CD4-positive, alpha-beta T cell (primary cell): Measurements from ENCODE around the gene SCN1A. TPM values are rescaled to one million over a fixed set of nuclear protein-coding genes. Genes with fewer than 3 reads are reported as not detected.

Source experiments
- ATAC-seq: fragments of 200-7000 bp; cut with Tn5 transposase; one replicate; pipeline ENCODE4 v1.10.0; 2022; ENCODE audit warnings: mild to moderate bottlenecking; ENCODE audit not compliant: poor library complexity
- CTCF ChIA-PET: fragments of 350-600 bp; sonication (Branson Sonifier 250); formaldehyde crosslinking; loops from one replicate; lab custom pipeline; 2021; ENCODE audit warnings: antibody characterized with exemption, inconsistent platforms; lab: Charles Lee
- POLR2A ChIA-PET: fragments of 350-600 bp; sonication (Branson Sonifier 250); formaldehyde crosslinking; loops from one replicate; lab custom pipeline; 2021; ENCODE audit warnings: antibody characterized with exemption, inconsistent platforms; lab: Charles Lee
- DNase-seq, 14 experiments: peaks; one replicate each; pipeline ENCODE4 v3.0.0-alpha.2; 2013 to 2020; ENCODE audit warnings: mixed read lengths in 2 of 14
- H3K27ac ChIP-seq, 2 donors: one replicate each; pipeline versions ENCODE4 v1.5.1 to v1.7.0; 2013; ENCODE audit warnings: low read length in 2 of 2, low read depth in 1 of 2, mild to moderate bottlenecking in 1 of 2
- H3K27me3 ChIP-seq, 2 experiments: 1 replicate in 1 of 2; 2 replicates in 1 of 2; pipeline versions ENCODE4 v1.6.1 to v1.7.0; 2013; ENCODE audit warnings: low read length in 2 of 2, control low read depth in 1 of 2, mild to moderate bottlenecking in 1 of 2, moderate library complexity in 1 of 2; ENCODE audit not compliant: insufficient read depth in 2 of 2, control insufficient read depth in 1 of 2
- H3K36me3 ChIP-seq: one replicate; pipeline ENCODE4 v1.6.1; 2013; ENCODE audit warnings: low read length, control low read depth; ENCODE audit not compliant: insufficient read depth
- H3K4me1 ChIP-seq: one replicate; pipeline ENCODE4 v1.6.1; 2013; ENCODE audit warnings: low read length, control low read depth; ENCODE audit not compliant: insufficient read depth
- H3K4me3 ChIP-seq: one replicate; pipeline ENCODE4 v1.5.1; 2013; ENCODE audit warnings: mild to moderate bottlenecking, low read length, moderate library complexity
- H3K9me3 ChIP-seq, 2 experiments: 1 replicate in 1 of 2; 2 replicates in 1 of 2; pipeline versions ENCODE4 v1.6.1 to v1.7.0; 2013; ENCODE audit warnings: low read length in 2 of 2, mild to moderate bottlenecking in 2 of 2, control low read depth in 1 of 2, moderate library complexity in 1 of 2; ENCODE audit not compliant: control insufficient read depth in 1 of 2, insufficient read depth in 1 of 2
- H3K27ac Mint-ChIP-seq: one replicate; pipeline ENCODE4 v1.8.0; 2020; ENCODE audit warnings: mixed read lengths
- H3K27me3 Mint-ChIP-seq: one replicate; pipeline ENCODE4 v1.8.0; 2021; ENCODE audit warnings: mixed read lengths
- H3K36me3 Mint-ChIP-seq: one replicate; pipeline ENCODE4 v1.8.0; 2021; ENCODE audit warnings: low read depth, mixed read lengths
- H3K4me1 Mint-ChIP-seq: one replicate; pipeline ENCODE4 v1.8.0; 2021; ENCODE audit warnings: low read depth, mixed read lengths
- H3K4me3 Mint-ChIP-seq: one replicate; pipeline ENCODE4 v1.8.0; 2020; ENCODE audit warnings: mild to moderate bottlenecking, mixed read lengths
- H3K9me3 Mint-ChIP-seq: one replicate; pipeline ENCODE4 v1.8.0; 2020; ENCODE audit warnings: mixed read lengths
- intact Hi-C, 2 experiments: fragments of 100-400 bp; cut with DNase I in 1 of 2; cut with micrococcal nuclease in 1 of 2; formaldehyde crosslinking; loops; one replicate each; pipeline versions ENCODE4 v1.15.1 to v1.9.0; 2023 to 2025; cut with DNase I, micrococcal nuclease
- total RNA-seq, 174 experiments: library from RNA in 2 of 174; stranded (reverse) in 2 of 174; gene quantifications; one replicate each; pipeline ENCODE4 v1.2.3 and lab custom pipeline; 2021 to 2026
- TF ChIP-seq, protein P1 (sequence below): fragments of 200-600 bp; IDR thresholded peaks from one replicate; pipeline ENCODE4 v1.8.0; 2022; ENCODE audit warnings: antibody characterized with exemption, mild to moderate bottlenecking

The SCN1A gene
- total RNA-seq, 2 experiments from 2014 or later: not detected

DNA sequence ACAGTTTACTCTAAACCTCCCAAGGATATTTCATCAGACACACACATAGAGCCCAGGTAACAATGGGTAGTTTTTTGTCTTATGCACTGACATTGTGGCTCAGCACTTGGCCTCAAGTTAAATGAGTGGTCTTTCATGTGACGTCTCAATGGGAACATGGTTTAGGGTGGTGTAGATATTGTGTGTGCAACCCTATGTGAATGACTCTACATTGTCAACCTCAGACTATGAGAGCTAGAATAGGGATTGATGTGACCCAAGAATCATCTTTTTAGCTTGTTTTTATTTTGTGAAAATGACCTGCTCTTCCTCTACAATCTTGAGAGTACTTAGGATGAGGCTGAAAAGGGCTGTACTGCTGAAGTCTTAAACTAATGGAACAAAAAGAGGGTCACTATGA, 86.2 kb downstream of the SCN1A start:
- Histone ChIP-seq H3K4me1 (no peaks in the 10 kb centered on the region), H3K27me3 (no peaks in the 10 kb centered on the region), H3K27ac (no peak overlapping the region), H3K36me3 (no peaks in the 10 kb centered on the region), H3K4me3 (no peak overlapping the region), H3K9me3 (no peaks in the 10 kb centered on the region)
- no peaks in the 10 kb centered on the region for H3K36me3 Mint-ChIP-seq
- H3K9me3 Mint-ChIP-seq: no peaks in the 10 kb centered on the region
- DNase-seq (no peak), ATAC-seq (no peak)
- TF ChIP-seq, protein P1, sequence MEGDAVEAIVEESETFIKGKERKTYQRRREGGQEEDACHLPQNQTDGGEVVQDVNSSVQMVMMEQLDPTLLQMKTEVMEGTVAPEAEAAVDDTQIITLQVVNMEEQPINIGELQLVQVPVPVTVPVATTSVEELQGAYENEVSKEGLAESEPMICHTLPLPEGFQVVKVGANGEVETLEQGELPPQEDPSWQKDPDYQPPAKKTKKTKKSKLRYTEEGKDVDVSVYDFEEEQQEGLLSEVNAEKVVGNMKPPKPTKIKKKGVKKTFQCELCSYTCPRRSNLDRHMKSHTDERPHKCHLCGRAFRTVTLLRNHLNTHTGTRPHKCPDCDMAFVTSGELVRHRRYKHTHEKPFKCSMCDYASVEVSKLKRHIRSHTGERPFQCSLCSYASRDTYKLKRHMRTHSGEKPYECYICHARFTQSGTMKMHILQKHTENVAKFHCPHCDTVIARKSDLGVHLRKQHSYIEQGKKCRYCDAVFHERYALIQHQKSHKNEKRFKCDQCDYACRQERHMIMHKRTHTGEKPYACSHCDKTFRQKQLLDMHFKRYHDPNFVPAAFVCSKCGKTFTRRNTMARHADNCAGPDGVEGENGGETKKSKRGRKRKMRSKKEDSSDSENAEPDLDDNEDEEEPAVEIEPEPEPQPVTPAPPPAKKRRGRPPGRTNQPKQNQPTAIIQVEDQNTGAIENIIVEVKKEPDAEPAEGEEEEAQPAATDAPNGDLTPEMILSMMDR: no peak
- POLR2A ChIA-PET: no interaction called here
- H3K4me3 Mint-ChIP-seq: no peak overlapping the region
- CTCF ChIA-PET: no interaction called here
- H3K4me1 Mint-ChIP-seq: no peaks in the 10 kb centered on the region
- intact Hi-C loops: no loop called here
- no peak overlapping the region for H3K27ac Mint-ChIP-seq
- H3K27me3 Mint-ChIP-seq: peaks cover 13% of the 10 kb centered on the region

DNA sequence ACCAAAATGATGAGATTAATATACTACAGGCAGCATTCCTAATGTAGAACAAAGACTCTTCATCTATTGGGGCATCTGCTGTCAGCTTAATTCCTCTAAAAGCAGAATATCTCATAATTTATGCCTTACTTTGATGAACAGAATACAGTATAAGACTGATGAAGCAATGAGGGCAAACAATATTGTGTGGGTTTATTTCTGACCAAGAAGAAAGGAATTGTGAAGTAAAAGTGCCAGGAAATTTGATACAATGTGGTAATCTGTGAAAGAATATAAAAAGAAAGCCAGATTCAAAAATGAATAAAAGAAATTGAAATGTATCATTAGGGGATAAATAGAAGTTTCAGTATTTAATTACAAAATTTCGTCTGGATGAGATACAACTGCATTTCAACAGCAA, 95.5 kb downstream of the SCN1A start:
- peaks cover 8% of the 10 kb centered on the region for H3K27me3 Mint-ChIP-seq
- CTCF ChIA-PET: no interaction called here
- intact Hi-C loops: no loop called here
- Histone ChIP-seq H3K9me3 (no peaks in the 10 kb centered on the region), H3K4me1 (no peaks in the 10 kb centered on the region), H3K36me3 (no peaks in the 10 kb centered on the region), H3K27ac (no peak overlapping the region), H3K27me3 (no peaks in the 10 kb centered on the region), H3K4me3 (no peak overlapping the region)
- no peak overlapping the region for H3K27ac Mint-ChIP-seq
- H3K4me1 Mint-ChIP-seq: no peaks in the 10 kb centered on the region
- H3K9me3 Mint-ChIP-seq: no peaks in the 10 kb centered on the region
- no peaks in the 10 kb centered on the region for H3K36me3 Mint-ChIP-seq
- DNase-seq (no peak), ATAC-seq (no peak)
- TF ChIP-seq, protein P1: no peak
- H3K4me3 Mint-ChIP-seq: no peak overlapping the region
- POLR2A ChIA-PET: no interaction called here

DNA sequence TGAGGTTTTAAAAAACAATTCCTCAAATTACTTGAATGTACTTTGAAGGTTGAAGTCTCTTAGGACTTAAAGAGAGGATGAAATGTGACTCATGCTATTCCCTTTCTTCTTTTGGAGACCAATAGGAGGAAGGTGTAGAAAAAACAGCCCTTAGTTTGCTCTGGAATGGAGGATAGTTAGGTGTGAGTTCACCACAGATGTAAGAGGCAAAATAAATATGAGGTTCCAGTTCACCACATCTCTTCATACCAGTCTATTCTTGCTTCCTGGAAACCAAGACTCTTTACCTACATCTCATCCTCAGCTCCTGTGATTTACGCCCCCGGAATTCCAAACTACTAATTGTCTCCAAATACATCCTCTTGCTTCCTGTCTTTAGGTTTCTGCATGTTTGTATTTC, 96.8 kb downstream of the SCN1A start:
- no peaks in the 10 kb centered on the region for H3K4me1 Mint-ChIP-seq
- ATAC-seq: no peak

More for the DNA sequence above, 96.8 kb downstream of the SCN1A start:
- Histone ChIP-seq H3K4me1 (no peaks in the 10 kb centered on the region), H3K4me3 (no peak overlapping the region), H3K9me3 (no peaks in the 10 kb centered on the region), H3K27ac (no peak overlapping the region), H3K36me3 (no peaks in the 10 kb centered on the region), H3K27me3 (no peaks in the 10 kb centered on the region)
- POLR2A ChIA-PET: no interaction called here
- peaks cover 8% of the 10 kb centered on the region for H3K27me3 Mint-ChIP-seq
- H3K4me3 Mint-ChIP-seq: no peak overlapping the region
- no peaks in the 10 kb centered on the region for H3K36me3 Mint-ChIP-seq
- no peak overlapping the region for H3K27ac Mint-ChIP-seq
- DNase-seq: no peak
- CTCF ChIA-PET: no interaction called here
- H3K9me3 Mint-ChIP-seq: no peaks in the 10 kb centered on the region
- TF ChIP-seq, protein P1: no peak
- intact Hi-C loops: no loop called here
